Mesothelial cell of epicardium (in vitro differentiated cells): ENCODE data around the gene SCUBE3. TPM values are rescaled to one million over a fixed set of nuclear protein-coding genes. Genes with fewer than 3 reads are reported as not detected.

Experiments
- DNase-seq, 2 experiments: peaks; one replicate each; pipeline ENCODE4 v3.0.0; 2021; ENCODE audit warnings: low spot score in 2 of 2; ENCODE audit not compliant: unreplicated experiment in 2 of 2
- H3K27ac Mint-ChIP-seq: 2 replicates; pipeline ENCODE4 v1.8.0; 2021; ENCODE audit warnings: mixed read lengths
- H3K27me3 Mint-ChIP-seq: 2 replicates; pipeline ENCODE4 v1.8.0; 2021; ENCODE audit warnings: low read depth, mixed read lengths
- H3K36me3 Mint-ChIP-seq: 2 replicates; pipeline ENCODE4 v1.8.0; 2021; ENCODE audit warnings: mixed read lengths
- H3K4me1 Mint-ChIP-seq: 2 replicates; pipeline ENCODE4 v1.8.0; 2021; ENCODE audit warnings: mixed read lengths
- H3K4me3 Mint-ChIP-seq: 2 replicates; pipeline ENCODE4 v1.8.0; 2021; ENCODE audit warnings: mild to moderate bottlenecking, moderate library complexity, mixed read lengths
- H3K9me3 Mint-ChIP-seq: 2 replicates; pipeline ENCODE4 v1.8.0; 2021; ENCODE audit warnings: mixed read lengths
- CTCF ChIP-seq: fragments of 200-600 bp; sonication (generic); IDR thresholded peaks from one replicate; pipeline ENCODE4 v1.5.0; 2021; ENCODE audit warnings: antibody characterized with exemption; ENCODE audit not compliant: unreplicated experiment
- total RNA-seq: library from RNA; stranded (reverse); gene quantifications from 3 replicates; pipeline ENCODE4 v1.2.1, GENCODE V29; 2021

The SCUBE3 gene
- total RNA-seq, 1 donor from 2014 or later, result 54.8 TPM

DNA sequence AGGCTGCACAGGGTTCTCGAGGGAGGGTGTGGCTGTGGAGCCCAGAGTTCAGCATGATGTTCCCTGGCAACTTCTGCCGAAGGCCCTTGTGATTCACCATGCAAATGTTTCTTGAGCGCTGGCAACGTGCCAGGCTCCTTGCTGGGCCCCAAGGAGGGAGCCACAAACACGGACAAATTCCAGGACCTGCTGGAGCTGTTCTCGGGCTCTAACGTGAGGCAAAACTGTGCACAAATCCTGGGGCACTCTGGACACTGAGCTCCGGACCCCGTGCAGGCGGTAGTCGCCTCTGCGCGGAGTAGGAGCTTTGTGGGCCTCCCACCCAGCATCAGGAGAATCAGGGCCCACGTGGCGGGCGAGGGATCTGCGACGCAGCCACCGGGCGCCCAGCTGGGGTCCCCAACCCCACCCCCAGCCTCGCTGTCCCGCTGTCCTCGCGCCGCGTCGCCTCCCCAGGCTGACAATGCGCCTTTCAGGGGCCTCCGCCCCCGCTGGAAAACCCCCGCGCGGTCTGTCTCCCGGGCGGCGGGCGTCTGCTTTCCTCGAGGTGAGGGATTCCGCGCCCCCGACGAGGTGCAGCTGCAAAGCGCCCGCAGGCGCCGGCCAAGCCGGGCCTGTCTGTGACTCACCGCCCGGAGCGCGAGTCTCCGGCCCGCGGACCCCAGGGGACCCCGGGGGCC lies 31.7 kb upstream of the SCUBE3 start:
- no peak for TF ChIP-seq CTCF
- no peak overlapping the region for H3K27ac Mint-ChIP-seq
- no peaks in the 10 kb centered on the region for H3K36me3 Mint-ChIP-seq
- no peak overlapping the region for H3K4me3 Mint-ChIP-seq
- DNase-seq, result peak; percentile 34 to 51
- H3K4me1 Mint-ChIP-seq, result peaks cover 56% of the 10 kb centered on the region
- H3K9me3 Mint-ChIP-seq, result no peaks in the 10 kb centered on the region
- H3K27me3 Mint-ChIP-seq, result no peaks in the 10 kb centered on the region

DNA sequence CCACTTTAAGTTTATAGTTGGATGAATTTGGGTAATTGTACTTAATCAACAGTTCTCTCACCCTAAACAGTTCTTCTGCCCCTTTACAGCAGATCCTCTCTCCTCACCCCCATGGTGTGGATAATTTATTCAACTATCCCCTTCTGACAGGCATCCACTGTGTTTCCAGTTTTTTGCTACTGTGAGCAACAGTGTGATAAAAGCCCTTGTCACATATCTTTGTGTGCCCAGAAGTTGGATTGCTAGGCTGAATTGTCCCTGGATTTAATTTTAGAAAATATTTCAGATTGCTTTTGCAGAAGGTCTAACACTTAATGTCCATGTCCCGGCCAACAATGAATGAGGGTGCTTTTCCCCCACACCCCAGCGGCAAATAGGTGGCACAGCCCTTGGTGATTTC lies 30.5 kb upstream of the SCUBE3 start:
- H3K4me3 Mint-ChIP-seq, result no peak overlapping the region
- TF ChIP-seq CTCF, result no peak
- H3K27me3 Mint-ChIP-seq, result no peaks in the 10 kb centered on the region
- H3K9me3 Mint-ChIP-seq, result no peaks in the 10 kb centered on the region
- H3K36me3 Mint-ChIP-seq, result no peaks in the 10 kb centered on the region
- peaks cover 45% of the 10 kb centered on the region for H3K4me1 Mint-ChIP-seq
- no peak for DNase-seq
- no peak overlapping the region for H3K27ac Mint-ChIP-seq

DNA sequence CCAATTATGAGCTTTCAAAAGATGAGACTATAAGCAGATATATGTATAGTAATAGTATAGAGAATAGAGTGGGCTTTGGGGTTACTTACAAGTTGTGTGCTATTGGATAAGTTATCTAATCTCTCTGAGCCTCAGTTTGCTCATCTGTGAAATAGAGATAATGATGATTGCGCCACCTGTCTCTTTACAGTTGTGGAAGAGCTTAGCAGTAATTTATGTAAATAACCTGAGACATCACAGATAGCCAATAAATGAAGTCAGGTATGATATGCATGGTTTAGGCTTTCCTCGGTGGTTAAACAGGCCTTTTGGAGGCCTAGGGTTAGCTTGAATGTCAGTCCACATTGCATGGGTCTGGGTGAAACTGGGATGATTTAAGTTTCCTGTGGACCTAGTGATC lies 29.8 kb upstream of the SCUBE3 start:
- Mint-ChIP-seq H3K9me3 (no peaks in the 10 kb centered on the region), H3K4me1 (peaks cover 39% of the 10 kb centered on the region), H3K36me3 (no peaks in the 10 kb centered on the region), H3K4me3 (no peak overlapping the region), H3K27me3 (no peaks in the 10 kb centered on the region), H3K27ac (no peak overlapping the region)
- no peak for DNase-seq
- TF ChIP-seq CTCF, result no peak

- peak overlapping the region; percentile 64 for H3K27ac Mint-ChIP-seq
- no peak overlapping the region for H3K4me3 Mint-ChIP-seq
- H3K4me1 Mint-ChIP-seq, result peaks cover 32% of the 10 kb centered on the region
- TF ChIP-seq CTCF, result no peak
- H3K27me3 Mint-ChIP-seq, result no peaks in the 10 kb centered on the region
- DNase-seq, result no peak
- H3K36me3 Mint-ChIP-seq, result no peaks in the 10 kb centered on the region
- no peaks in the 10 kb centered on the region for H3K9me3 Mint-ChIP-seq
These were observed 29.0 kb upstream of the SCUBE3 start for GRCh38 chr6:35184580-35185301.

- Mint-ChIP-seq H3K27me3 (no peaks in the 10 kb centered on the region), H3K4me3 (no peak overlapping the region), H3K4me1 (peaks cover 26% of the 10 kb centered on the region), H3K36me3 (no peaks in the 10 kb centered on the region), H3K9me3 (no peaks in the 10 kb centered on the region), H3K27ac (peak overlapping the region; percentile 64)
- DNase-seq, result no peak
- no peak for TF ChIP-seq CTCF
These were observed 28.5 kb upstream of the SCUBE3 start for GRCh38 chr6:35185302-35185681.
